IPS-18a (cell line): ENCODE results near the gene YIPF5.

Experiments
- H3K27ac ChIP-seq: one replicate; pipeline ENCODE4 v1.5.1; 2013; ENCODE audit warnings: low read length
- H3K27me3 ChIP-seq: one replicate; pipeline ENCODE4 v1.6.1; 2013; ENCODE audit warnings: mild to moderate bottlenecking, low read length; ENCODE audit not compliant: control insufficient read depth, insufficient read depth
- H3K36me3 ChIP-seq: one replicate; pipeline ENCODE4 v1.6.1; 2013; ENCODE audit warnings: low read depth, low read length; ENCODE audit not compliant: control insufficient read depth
- H3K4me1 ChIP-seq: one replicate; pipeline ENCODE4 v1.6.1; 2013; ENCODE audit warnings: low read depth, low read length; ENCODE audit not compliant: control insufficient read depth
- H3K4me3 ChIP-seq: one replicate; pipeline ENCODE4 v1.5.1; 2013; ENCODE audit warnings: low read length
- H3K9ac ChIP-seq: one replicate; pipeline ENCODE4 v1.6.1; 2013; ENCODE audit warnings: mild to moderate bottlenecking, low read length, moderate library complexity
- H3K9me3 ChIP-seq: one replicate; pipeline ENCODE4 v1.6.1; 2013; ENCODE audit warnings: low read depth, low read length; ENCODE audit not compliant: control insufficient read depth

Gene YIPF5

GRCh38 chr5:144120661-144121180 lies 49.7 kb downstream of the YIPF5 start:
- Histone ChIP-seq H3K9ac (no peak overlapping the region), H3K4me1 (peaks cover 11% of the 10 kb centered on the region), H3K36me3 (no peaks in the 10 kb centered on the region), H3K27ac (no peak overlapping the region), H3K9me3 (no peaks in the 10 kb centered on the region), H3K4me3 (no peak overlapping the region), H3K27me3 (no peaks in the 10 kb centered on the region)

GRCh38 chr5:144117412-144117811 lies 53.0 kb downstream of the YIPF5 start:
- no peak overlapping the region for H3K4me3 ChIP-seq
- H3K9me3 ChIP-seq, result no peaks in the 10 kb centered on the region
- H3K36me3 ChIP-seq, result no peaks in the 10 kb centered on the region
- H3K27ac ChIP-seq, result no peak overlapping the region
- no peaks in the 10 kb centered on the region for H3K4me1 ChIP-seq
- H3K9ac ChIP-seq, result no peak overlapping the region
- no peaks in the 10 kb centered on the region for H3K27me3 ChIP-seq

GRCh38 chr5:144114571-144114970 lies 55.9 kb downstream of the YIPF5 start:
- no peaks in the 10 kb centered on the region for H3K27me3 ChIP-seq
- H3K9me3 ChIP-seq, result no peaks in the 10 kb centered on the region
- no peaks in the 10 kb centered on the region for H3K36me3 ChIP-seq
- H3K27ac ChIP-seq, result no peak overlapping the region
- no peak overlapping the region for H3K4me3 ChIP-seq
- no peaks in the 10 kb centered on the region for H3K4me1 ChIP-seq
- H3K9ac ChIP-seq, result no peak overlapping the region
